KG1 (cell line): Measurements from ENCODE around the gene TMEM258.

Experiments
- DNase-seq: peaks from one replicate; lab custom pipeline; 2025; lab: John Stamatoyannopoulos, UW

The TMEM258 gene

GRCh38 chr11:61795876-61796526 lies 3.6 kb upstream of the TMEM258 start:
- no peak for DNase-seq

DNA sequence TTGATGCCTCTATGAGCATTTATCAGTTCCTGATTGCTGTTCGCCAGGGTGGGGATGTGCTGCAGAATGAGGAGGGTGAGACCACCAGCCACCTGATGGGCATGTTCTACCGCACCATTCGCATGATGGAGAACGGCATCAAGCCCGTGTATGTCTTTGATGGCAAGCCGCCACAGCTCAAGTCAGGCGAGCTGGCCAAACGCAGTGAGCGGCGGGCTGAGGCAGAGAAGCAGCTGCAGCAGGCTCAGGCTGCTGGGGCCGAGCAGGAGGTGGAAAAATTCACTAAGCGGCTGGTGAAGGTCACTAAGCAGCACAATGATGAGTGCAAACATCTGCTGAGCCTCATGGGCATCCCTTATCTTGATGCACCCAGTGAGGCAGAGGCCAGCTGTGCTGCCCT lies 3.1 kb upstream of the TMEM258 start:
- no peak for DNase-seq

- no peak for DNase-seq
Measured at GRCh38 chr11:61794579-61794978, 2.2 kb upstream of the TMEM258 start.

DNA sequence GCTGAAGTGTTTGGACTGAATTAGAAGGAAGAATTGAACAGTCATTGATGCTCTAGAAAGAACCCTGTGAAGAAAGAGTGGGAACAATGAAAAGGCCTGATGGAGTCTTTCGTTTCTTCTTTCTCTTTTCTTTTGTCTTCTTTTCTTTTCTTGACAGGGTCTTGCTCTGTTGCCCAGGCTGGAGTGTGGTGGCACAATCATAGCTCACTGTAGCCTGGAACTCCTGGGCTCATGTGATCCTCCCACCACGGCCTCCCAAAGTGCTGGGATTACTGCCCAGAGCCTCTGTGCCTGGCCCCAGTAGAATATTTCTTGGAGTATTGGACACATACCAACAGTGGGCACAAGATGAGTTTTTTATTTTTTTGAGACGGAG lies 1.4 kb upstream of the TMEM258 start:
- DNase-seq: no peak

GRCh38 chr11:61793083-61793828 lies 857 bp upstream of the TMEM258 start:
- peak; percentile 85 for DNase-seq

- DNase-seq: no peak
Measured at GRCh38 chr11:61791737-61792309, 576 bp downstream of the TMEM258 start.

DNA sequence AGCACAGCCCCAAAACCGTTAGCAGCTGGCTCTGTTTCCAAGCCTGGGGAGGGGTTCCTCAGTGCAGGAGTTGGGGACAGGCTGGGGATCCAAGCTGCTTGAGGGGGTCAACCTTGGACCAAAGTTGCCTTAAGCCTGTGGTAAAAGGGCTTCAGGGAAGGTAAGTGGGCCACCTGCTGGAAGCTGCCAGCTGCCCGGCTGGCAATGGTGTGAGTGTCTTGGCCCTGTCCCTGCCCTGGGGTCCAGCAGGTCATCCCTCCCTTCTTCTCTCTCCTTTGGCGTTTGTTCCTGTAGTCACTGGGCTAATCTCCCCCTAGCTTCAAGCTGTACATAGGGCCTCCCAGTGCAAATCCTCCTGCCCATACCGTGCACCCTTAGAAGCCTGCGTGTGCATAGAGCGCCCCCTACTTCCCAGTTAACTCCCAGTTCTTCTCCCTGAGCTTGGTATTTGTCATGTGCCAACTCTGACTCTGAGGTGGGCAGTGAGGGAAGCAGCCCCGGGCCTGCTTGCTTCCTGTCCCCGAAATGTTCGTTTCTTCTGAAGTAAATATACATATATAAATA lies 4.4 kb downstream of the TMEM258 start:
- DNase-seq: peak; percentile 25

GRCh38 chr11:61785837-61786402 lies 6.5 kb downstream of the TMEM258 start:
- DNase-seq: no peak

GRCh38 chr11:61784506-61784805 lies 7.9 kb downstream of the TMEM258 start:
- DNase-seq: no peak

DNA sequence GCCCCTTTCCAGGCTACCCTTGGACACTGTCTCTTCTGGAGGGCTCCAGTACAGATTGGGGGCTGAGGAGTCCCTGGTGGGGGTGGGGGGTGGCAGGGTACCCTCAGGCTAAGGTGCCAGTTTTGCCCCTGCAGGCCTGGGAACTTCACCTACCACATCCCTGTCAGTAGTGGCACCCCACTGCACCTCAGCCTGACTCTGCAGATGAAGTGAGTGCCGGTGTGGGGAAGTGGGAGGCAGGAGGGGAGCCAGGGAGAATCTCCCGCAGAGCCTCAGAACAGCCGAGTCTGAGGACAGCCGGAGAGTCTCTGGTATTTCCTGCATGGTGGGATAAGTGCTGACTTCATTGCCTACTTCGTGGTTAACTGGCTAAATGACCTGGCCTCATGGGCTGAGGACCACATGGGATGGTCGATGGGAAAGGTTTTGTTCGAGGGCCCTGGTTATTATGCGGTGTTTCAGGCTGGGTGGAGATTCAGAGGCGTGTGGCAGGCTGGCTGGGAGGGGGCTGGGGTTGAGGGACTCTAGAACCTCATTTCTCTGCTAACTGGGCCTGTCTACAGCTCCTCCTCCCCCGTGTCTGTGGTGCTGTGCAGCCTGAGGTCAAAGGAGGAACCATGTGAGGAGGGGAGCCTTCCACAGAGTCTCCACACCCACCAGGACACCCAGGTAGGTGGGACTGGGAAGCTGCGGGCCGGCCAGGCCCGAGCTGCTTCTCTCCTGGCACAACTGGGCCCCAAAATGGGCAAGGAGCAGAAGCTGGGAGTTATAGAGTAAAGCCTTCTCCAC lies 8.5 kb downstream of the TMEM258 start:
- no peak for DNase-seq

DNA sequence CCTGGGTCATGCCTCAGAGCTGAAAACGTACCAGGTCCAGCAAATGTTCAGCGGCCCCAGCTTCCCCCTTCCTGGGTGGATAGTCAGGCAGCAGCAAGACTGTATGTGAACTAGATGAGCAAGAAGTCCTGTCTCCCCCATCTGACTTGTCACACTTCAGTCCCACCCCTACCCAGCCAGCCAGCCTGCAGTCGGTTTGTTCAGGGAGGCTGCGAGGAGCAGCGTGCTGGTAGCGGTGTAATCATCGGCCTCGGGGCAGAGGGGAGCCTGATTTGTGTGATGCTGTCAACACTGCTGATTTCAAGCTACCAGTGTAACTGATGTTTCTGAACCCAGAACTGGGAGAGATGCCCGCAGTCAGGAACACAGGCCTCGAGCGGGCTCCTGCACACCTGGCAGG lies 9.6 kb downstream of the TMEM258 start:
- no peak for DNase-seq

DNA sequence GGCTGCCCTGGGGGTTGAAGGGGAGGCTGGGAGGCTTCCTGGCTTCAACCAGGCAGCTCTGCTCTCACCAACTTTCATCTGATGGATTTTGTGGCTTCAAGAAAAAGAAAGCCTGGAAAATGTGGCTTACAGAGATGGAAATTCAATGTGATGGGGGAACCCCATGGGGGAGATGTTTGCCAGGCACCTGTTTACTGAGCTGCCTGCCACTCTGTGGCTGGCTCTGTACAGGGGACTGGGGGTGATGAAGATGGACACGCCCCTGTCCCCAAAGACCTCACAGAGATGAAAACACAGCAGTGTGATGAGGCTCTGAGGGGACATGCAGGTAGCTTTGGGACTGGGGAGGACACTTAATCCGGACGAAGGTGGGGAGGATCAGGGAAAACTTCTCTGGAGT lies 10.1 kb downstream of the TMEM258 start:
- DNase-seq: no peak

- DNase-seq: no peak
Measured at GRCh38 chr11:61781585-61781984, 10.8 kb downstream of the TMEM258 start.

GRCh38 chr11:61780581-61781162 lies 11.7 kb downstream of the TMEM258 start:
- DNase-seq: no peak

DNA sequence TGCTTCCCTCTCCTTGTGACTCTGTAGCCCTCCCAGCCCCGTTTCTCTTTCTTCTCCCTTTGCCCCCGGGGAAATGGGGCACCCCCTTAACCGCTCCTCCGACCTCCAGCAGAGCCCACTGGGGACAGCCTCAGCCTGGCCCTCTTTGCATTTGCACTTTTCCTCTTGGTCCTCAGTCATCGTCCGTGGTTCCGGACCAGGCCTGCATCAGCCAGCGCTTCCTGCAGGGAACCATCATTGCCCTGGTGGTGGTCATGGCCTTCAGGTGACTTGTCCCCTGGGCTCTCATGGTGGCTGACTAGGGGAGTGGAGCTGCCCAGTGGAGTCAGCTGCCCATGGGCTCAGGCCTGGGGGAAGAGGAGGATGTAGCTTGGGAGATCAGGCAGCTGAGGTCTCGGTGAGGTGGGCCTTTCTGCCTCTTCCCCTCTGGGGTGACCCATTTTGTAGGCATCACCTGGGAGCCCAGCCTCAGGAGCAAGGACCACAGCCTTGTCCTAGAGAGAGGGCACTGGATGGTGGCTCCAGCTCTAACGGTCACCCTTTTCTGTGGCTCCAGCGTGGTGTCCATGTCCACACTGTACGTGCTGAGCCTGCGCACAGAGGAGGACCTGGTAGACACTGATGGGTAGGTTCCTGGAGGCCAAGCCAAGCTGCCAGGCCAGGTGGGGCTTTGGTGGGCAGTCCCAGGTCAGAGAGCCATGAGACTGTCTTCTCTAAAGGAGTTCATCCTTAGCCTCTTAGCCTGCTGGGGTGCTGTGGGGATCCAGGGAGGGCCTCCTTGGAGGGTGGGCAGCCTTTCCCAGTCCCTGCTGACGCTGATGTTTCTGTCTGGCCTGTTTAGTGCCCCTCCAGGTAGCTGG lies 12.5 kb downstream of the TMEM258 start:
- DNase-seq: no peak

GRCh38 chr11:61778920-61779650 lies 13.3 kb downstream of the TMEM258 start:
- DNase-seq: no peak

GRCh38 chr11:61778357-61778886 lies 14.0 kb downstream of the TMEM258 start:
- DNase-seq: no peak

GRCh38 chr11:61777234-61778090 lies 14.9 kb downstream of the TMEM258 start:
- no peak for DNase-seq

DNA sequence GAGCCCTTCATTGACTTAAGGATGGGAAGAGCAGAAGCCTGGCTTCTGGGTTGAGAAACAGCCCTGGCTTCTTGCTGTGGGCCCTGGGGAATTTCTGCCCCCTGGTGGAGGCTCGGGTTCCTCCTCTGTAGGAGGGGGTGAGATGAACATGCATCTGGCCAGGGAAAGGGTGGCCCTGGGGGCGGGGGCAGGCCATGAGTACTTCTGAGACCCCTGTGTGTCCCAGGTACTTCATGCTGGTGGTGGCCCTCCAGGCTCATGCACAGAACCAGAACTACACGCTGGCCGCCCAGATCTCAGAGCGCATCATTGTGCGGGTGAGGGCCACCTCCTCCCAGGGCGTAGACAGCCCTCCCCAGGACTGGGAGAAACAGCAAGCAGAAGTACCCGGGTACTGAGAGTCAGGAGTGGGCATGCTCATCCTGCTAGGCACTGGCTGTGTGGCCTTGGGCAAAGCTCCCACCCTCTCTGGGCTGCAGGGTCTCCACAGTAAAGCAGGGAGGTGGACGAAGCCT lies 15.8 kb downstream of the TMEM258 start:
- DNase-seq: peak; percentile 65
